Esophagus muscularis mucosa (tissue), 4 donors: ENCODE results near the gene SSR1. TPM values are rescaled to one million over a fixed set of nuclear protein-coding genes. Genes with fewer than 3 reads are reported as not detected.

ENCODE experiments used
- DNase-seq: peaks from one replicate; pipeline ENCODE4 v3.0.0-alpha.2; 2017; ENCODE audit errors: extremely low spot score
- H3K27ac ChIP-seq, 4 donors: fragments of 200-600 bp; sonication (generic); replicated peaks in 1 of 4; 1 replicate in 3 of 4; 2 replicates in 1 of 4; pipeline ENCODE4 v1.5.1; 2016 to 2019; ENCODE audit warnings: mild to moderate bottlenecking in 1 of 4
- H3K27me3 ChIP-seq, 4 donors: fragments of 200-600 bp; sonication (generic); one replicate each; pipeline versions ENCODE4 v1.5.1 to v1.6.0; 2016 to 2019
- H3K36me3 ChIP-seq, 4 donors: fragments of 200-600 bp; sonication (generic); one replicate each; pipeline ENCODE4 v1.5.1; 2016 to 2019
- H3K4me1 ChIP-seq, 4 donors: fragments of 200-600 bp; sonication (generic); one replicate each; pipeline ENCODE4 v1.5.1; 2016 to 2019
- H3K4me3 ChIP-seq, 4 donors: fragments of 200-600 bp; sonication (generic); 1 replicate in 2 of 4; 2 replicates in 2 of 4; pipeline ENCODE4 v1.5.1; 2016 to 2019; ENCODE audit warnings: mild to moderate bottlenecking in 4 of 4, moderate library complexity in 1 of 4
- H3K9me3 ChIP-seq, 4 donors: fragments of 200-600 bp; sonication (generic); 1 replicate in 3 of 4; 2 replicates in 1 of 4; pipeline ENCODE4 v1.5.1; 2016 to 2019
- EP300 ChIP-seq: sonication (generic); formaldehyde crosslinking; IDR thresholded peaks from one replicate; pipeline ENCODE4 v1.6.1; 2017; ENCODE audit warnings: antibody characterized with exemption
- POLR2A ChIP-seq: fragments of 450-650 bp; IDR thresholded peaks from one replicate; pipeline ENCODE4 v1.6.1; 2017; ENCODE audit warnings: antibody characterized with exemption, moderate library complexity, mild to moderate bottlenecking, low read depth
- POLR2AphosphoS5 ChIP-seq, 2 donors: sonication (generic); formaldehyde crosslinking; IDR thresholded peaks; one replicate each; pipeline ENCODE4 v1.6.1; 2017; ENCODE audit warnings: antibody characterized with exemption in 2 of 2
- WGBS: methylation state at CpG from one replicate; pipeline ENCODE4 v1.1.5; 2018; 5-methylcytosine and 5-hydroxymethylcytosine counted together
- intact Hi-C: fragments of 100-400 bp; cut with DNase I; formaldehyde crosslinking; loops from one replicate; pipeline ENCODE4 v1.15.1; 2023
- total RNA-seq, 4 donors: library from RNA; depleted of rRNA; stranded (reverse); fragments of >200 nt; gene quantifications; one replicate each; pipeline versions ENCODE4 v1.1.0 to v1.2.1, GENCODE V29; 2016
- TF ChIP-seq, protein P1 (sequence below), 3 experiments: fragments of 200-600 bp in 2 of 3; fragments of 450-650 bp in 1 of 3; sonication (generic) in 2 of 3; IDR thresholded peaks; one replicate each; pipeline ENCODE4 v1.5.1; 2017 to 2019; ENCODE audit warnings: antibody characterized with exemption in 3 of 3, mild to moderate bottlenecking in 2 of 3, moderate library complexity in 1 of 3

Gene SSR1
- total RNA-seq, 4 donors from 2014 or later = 29.5 to 41.3 (median 34.2) TPM

DNA sequence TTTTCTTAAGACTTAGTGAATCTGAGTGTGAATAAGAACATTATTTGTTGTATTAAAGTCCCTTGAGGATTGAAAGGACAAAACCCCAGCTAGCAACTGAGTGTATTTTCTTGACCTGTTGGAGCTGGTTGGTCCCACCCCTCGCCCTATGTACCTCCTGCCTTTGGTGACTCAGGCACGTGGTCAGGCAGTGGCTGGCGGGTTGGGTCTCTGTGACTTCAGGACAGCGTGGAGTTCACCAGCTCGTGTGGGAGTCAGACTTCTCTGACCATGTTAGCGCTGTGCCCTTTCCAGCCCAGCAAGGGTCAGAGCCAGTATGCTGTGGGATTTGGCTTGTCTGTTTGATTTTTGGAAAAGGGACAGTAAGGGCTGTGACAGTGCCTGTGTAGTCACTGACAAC, 93.7 kb downstream of the SSR1 start:
- intact Hi-C loops = no loop called here
- Histone ChIP-seq H3K27me3 (no peaks in the 10 kb centered on the region), H3K4me1 (peaks cover 28 to 60% (median 40%) of the 10 kb centered on the region in 4 donors), H3K9me3 (no peaks in the 10 kb centered on the region), H3K36me3 (peaks cover 9 to 54% (median 29%) of the 10 kb centered on the region in 4 donors), H3K4me3 (no peak overlapping the region), H3K27ac (peak overlapping the region; percentile 18 to 58 (median 50))
- TF ChIP-seq POLR2AphosphoS5 (IDR thresholded peaks at IDR 0.05) = no peak
- TF ChIP-seq POLR2A = no peak
- TF ChIP-seq EP300 = no peak
- TF ChIP-seq, protein P1, sequence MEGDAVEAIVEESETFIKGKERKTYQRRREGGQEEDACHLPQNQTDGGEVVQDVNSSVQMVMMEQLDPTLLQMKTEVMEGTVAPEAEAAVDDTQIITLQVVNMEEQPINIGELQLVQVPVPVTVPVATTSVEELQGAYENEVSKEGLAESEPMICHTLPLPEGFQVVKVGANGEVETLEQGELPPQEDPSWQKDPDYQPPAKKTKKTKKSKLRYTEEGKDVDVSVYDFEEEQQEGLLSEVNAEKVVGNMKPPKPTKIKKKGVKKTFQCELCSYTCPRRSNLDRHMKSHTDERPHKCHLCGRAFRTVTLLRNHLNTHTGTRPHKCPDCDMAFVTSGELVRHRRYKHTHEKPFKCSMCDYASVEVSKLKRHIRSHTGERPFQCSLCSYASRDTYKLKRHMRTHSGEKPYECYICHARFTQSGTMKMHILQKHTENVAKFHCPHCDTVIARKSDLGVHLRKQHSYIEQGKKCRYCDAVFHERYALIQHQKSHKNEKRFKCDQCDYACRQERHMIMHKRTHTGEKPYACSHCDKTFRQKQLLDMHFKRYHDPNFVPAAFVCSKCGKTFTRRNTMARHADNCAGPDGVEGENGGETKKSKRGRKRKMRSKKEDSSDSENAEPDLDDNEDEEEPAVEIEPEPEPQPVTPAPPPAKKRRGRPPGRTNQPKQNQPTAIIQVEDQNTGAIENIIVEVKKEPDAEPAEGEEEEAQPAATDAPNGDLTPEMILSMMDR (IDR thresholded peaks at IDR 0.05) = no peak
- 68% methylated on average over 6 of the region's 6 CpGs for WGBS
- no peak for DNase-seq

DNA sequence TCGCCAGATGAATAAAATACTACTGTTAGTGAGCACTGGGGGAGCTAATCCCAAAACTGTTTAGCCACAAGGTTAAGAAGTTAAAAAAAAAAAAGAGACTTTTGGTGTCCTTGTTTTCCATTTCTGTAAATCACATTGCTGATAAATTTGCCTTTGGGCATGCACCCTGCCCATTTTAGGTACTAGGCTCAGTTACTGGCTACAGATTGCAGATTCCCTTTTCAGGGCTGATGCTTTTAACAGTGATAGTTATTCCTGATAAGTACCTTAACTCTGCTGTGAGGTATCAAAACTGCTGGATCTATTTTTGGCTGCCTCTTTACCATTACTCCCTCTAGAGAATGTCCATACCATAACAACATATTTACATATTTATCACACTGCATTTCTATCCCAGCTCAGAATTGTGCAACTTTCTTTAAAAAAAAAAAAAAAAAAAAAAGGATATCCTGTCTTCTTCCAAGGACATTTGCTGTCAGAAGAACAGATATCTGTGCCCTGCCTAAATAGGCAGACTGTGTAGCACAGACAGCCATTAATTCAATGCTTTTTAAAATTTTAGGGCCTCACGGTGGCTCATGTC, 94.5 kb downstream of the SSR1 start:
- H3K9me3 ChIP-seq = no peaks in the 10 kb centered on the region
- H3K4me3 ChIP-seq = no peak overlapping the region
- H3K27me3 ChIP-seq = no peaks in the 10 kb centered on the region
- H3K27ac ChIP-seq = no peak overlapping the region
- H3K4me1 ChIP-seq = peaks cover 28 to 60% (median 40%) of the 10 kb centered on the region in 4 donors
- 88% methylated on average over 2 of the region's 2 CpGs for WGBS
- DNase-seq = no peak
- no peak for TF ChIP-seq POLR2AphosphoS5 (IDR thresholded peaks at IDR 0.05)
- TF ChIP-seq, protein P1 (IDR thresholded peaks at IDR 0.05) = no peak
- no peak for TF ChIP-seq POLR2A
- no peak for TF ChIP-seq EP300
- intact Hi-C loops = no loop called here
- H3K36me3 ChIP-seq = peaks cover 10 to 60% (median 36%) of the 10 kb centered on the region in 4 donors

Other genes with a start within 250 kb of the SSR1 start
- 10 to 100 TPM; 17.7 to 36.6 (median 28.8) TPM for gene RREB1, start 205.2 kb downstream of the SSR1 start, total RNA-seq
- gene CAGE1, start 76.5 kb upstream of the SSR1 start, total RNA-seq = not detected
- gene RIOK1, start 76.6 kb upstream of the SSR1 start, total RNA-seq = 10 to 100 TPM; 14.1 to 20.2 (median 17.5) TPM
- gene DSP, start 228.5 kb upstream of the SSR1 start, total RNA-seq = 1 to 10 TPM; 2.1 to 9.4 (median 5.9) TPM